Fibroblast of lung (primary cell): ENCODE data around the gene RIBC2.

Experiments used
- CTCF ChIP-seq, 2 donors: IDR thresholded peaks in 1 of 2; conservative IDR thresholded peaks in 1 of 2; 1 replicate in 1 of 2; 2 replicates in 1 of 2; pipeline ENCODE4 v1.5.1; 2011 to 2012; ENCODE audit warnings: low read length in 2 of 2, control low read depth in 1 of 2, inconsistent platforms in 1 of 2, low read depth in 1 of 2, mild to moderate bottlenecking in 1 of 2
- EZH2 ChIP-seq: IDR thresholded peaks from 2 replicates; pipeline ENCODE4 v1.5.1; 2012; ENCODE audit warnings: low read length, control low read depth, mild to moderate bottlenecking; ENCODE audit errors: missing control alignments

GRCh38 chr22:45446216-45446615, 32.7 kb downstream of the RIBC2 start:
- no peak for TF ChIP-seq CTCF (conservative IDR thresholded peaks at IDR 0.05 in 1 of 2, IDR thresholded peaks at IDR 0.05 in 1 of 2; ENCODE audit: low read depth in 1 of 2, low read length in 2 of 2)
- no peak for TF ChIP-seq EZH2
